ENCODE measurements around the gene ARHGEF18. TPM values are rescaled to one million over a fixed set of nuclear protein-coding genes. Genes with fewer than 3 reads are reported as not detected.

Gene ARHGEF18
- total and polyA plus RNA-seq, 2 of the 13 experiments (the other 11 are each of a cell fraction or from before 2014, with no cell fraction given) = 4.2 to 17.5 TPM

- TF ChIP-seq MIER2 (CRISPR knock-in tag; IDR thresholded peaks at IDR 0.05) (no peak), FOXP1 (IDR thresholded peaks at IDR 0.05) (0 out of 2 replicates have a peak, but pooled peaks have one; percentile 17), FOXP1 (CRISPR knock-in tag; IDR thresholded peaks at IDR 0.05) (peak; percentile 54), ZNF33A (CRISPR knock-in tag; IDR thresholded peaks at IDR 0.05; ENCODE audit: borderline replicate concordance) (no peak), NCOA5 (CRISPR knock-in tag; IDR thresholded peaks at IDR 0.05) (no peak), ZNF446 (CRISPR knock-in tag; IDR thresholded peaks at IDR 0.05) (no peak), SNAI1 (CRISPR knock-in tag; IDR thresholded peaks at IDR 0.05; ENCODE audit: borderline replicate concordance) (no peak), GFI1 (CRISPR knock-in tag; IDR thresholded peaks at IDR 0.05; ENCODE audit: borderline replicate concordance) (peak; percentile 68; the same call in 1 of the 2 replicates), ARNTL (CRISPR knock-in tag; IDR thresholded peaks at IDR 0.05) (peak; percentile 91), ZNF619 (CRISPR knock-in tag; IDR thresholded peaks at IDR 0.05) (no peak), ZNF83 (CRISPR knock-in tag; IDR thresholded peaks at IDR 0.05; ENCODE audit: borderline replicate concordance) (no peak), RBM22 (optimal IDR thresholded peaks at IDR 0.05; ENCODE audit: low read length) (no peak), ISX (CRISPR knock-in tag; conservative IDR thresholded peaks at IDR 0.05) (no peak), ZNF563 (CRISPR knock-in tag; IDR thresholded peaks at IDR 0.05) (no peak), FIP1L1 (IDR thresholded peaks at IDR 0.05; ENCODE audit: borderline replicate concordance, insufficient read depth, low read depth, low read length) (no peak), BHLHE40 (IDR thresholded peaks at IDR 0.05; ENCODE audit: low read length) (peak; percentile 88), MEIS1 (CRISPR knock-in tag; IDR thresholded peaks at IDR 0.05; ENCODE audit: borderline replicate concordance) (no peak), MBNL3 (CRISPR knock-in tag; conservative IDR thresholded peaks at IDR 0.05) (no peak)
- TF ChIP-seq, protein P1, sequence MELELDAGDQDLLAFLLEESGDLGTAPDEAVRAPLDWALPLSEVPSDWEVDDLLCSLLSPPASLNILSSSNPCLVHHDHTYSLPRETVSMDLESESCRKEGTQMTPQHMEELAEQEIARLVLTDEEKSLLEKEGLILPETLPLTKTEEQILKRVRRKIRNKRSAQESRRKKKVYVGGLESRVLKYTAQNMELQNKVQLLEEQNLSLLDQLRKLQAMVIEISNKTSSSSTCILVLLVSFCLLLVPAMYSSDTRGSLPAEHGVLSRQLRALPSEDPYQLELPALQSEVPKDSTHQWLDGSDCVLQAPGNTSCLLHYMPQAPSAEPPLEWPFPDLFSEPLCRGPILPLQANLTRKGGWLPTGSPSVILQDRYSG (CRISPR knock-in tag; IDR thresholded peaks at IDR 0.05) = no peak
- TF ChIP-seq, protein P2, sequence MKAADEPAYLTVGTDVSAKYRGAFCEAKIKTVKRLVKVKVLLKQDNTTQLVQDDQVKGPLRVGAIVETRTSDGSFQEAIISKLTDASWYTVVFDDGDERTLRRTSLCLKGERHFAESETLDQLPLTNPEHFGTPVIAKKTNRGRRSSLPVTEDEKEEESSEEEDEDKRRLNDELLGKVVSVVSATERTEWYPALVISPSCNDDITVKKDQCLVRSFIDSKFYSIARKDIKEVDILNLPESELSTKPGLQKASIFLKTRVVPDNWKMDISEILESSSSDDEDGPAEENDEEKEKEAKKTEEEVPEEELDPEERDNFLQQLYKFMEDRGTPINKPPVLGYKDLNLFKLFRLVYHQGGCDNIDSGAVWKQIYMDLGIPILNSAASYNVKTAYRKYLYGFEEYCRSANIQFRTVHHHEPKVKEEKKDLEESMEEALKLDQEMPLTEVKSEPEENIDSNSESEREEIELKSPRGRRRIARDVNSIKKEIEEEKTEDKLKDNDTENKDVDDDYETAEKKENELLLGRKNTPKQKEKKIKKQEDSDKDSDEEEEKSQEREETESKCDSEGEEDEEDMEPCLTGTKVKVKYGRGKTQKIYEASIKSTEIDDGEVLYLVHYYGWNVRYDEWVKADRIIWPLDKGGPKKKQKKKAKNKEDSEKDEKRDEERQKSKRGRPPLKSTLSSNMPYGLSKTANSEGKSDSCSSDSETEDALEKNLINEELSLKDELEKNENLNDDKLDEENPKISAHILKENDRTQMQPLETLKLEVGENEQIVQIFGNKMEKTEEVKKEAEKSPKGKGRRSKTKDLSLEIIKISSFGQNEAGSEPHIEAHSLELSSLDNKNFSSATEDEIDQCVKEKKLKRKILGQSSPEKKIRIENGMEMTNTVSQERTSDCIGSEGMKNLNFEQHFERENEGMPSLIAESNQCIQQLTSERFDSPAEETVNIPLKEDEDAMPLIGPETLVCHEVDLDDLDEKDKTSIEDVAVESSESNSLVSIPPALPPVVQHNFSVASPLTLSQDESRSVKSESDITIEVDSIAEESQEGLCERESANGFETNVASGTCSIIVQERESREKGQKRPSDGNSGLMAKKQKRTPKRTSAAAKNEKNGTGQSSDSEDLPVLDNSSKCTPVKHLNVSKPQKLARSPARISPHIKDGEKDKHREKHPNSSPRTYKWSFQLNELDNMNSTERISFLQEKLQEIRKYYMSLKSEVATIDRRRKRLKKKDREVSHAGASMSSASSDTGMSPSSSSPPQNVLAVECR (CRISPR knock-in tag; IDR thresholded peaks at IDR 0.05; ENCODE audit: borderline replicate concordance) = no peak
Observed at GRCh38 chr19:7346488-7346971, 2.2 kb upstream of the ARHGEF18 start (continued).

All from HepG2 (cell line).